Measurements from ENCODE around the gene CYB5RL.

CYB5RL gene

GRCh38 chr1:54156986-54157385 is 42.8 kb downstream of the CYB5RL start:
- no peaks in the 10 kb centered on the region for H3K9me3 ChIP-seq (ENCODE audit: insufficient read depth, low read length)
- H3K36me3 ChIP-seq (ENCODE audit: low read length): no peaks in the 10 kb centered on the region
- H3K9ac ChIP-seq (ENCODE audit: low read length): no peak overlapping the region
- no peak overlapping the region for H3K4me2 ChIP-seq (ENCODE audit: low read depth, low read length, poor library complexity, severe bottlenecking)
- H3K9me2 ChIP-seq (replicated peaks; ENCODE audit: insufficient read depth, low read length): no peaks in the 10 kb centered on the region
- no peak overlapping the region for H3K27ac ChIP-seq (ENCODE audit: low read depth, low read length)
- no peak for TF ChIP-seq EZH2phosphoT487 (conservative IDR thresholded peaks at IDR 0.05; ENCODE audit: low read length)
- no peaks in the 10 kb centered on the region for H4K20me1 ChIP-seq (ENCODE audit: low read depth, low read length)
- H3K79me2 ChIP-seq (ENCODE audit: insufficient read depth, low read length): no peaks in the 10 kb centered on the region
- no peaks in the 10 kb centered on the region for H3F3A ChIP-seq (ENCODE audit: insufficient read depth)
- H3K4me3 ChIP-seq (ENCODE audit: insufficient read depth, low read length, poor library complexity, severe bottlenecking): no peak overlapping the region
- H3K27me3 ChIP-seq (ENCODE audit: low read length): no peaks in the 10 kb centered on the region
- H2AFZ ChIP-seq (ENCODE audit: low read depth, low read length, severe bottlenecking): no peak overlapping the region

GRCh38 chr1:54156201-54156600 is 43.6 kb downstream of the CYB5RL start:
- Histone ChIP-seq H3K4me2 (ENCODE audit: low read depth, low read length, poor library complexity, severe bottlenecking) (no peak overlapping the region), H3K9ac (ENCODE audit: low read length) (no peak overlapping the region)

GRCh38 chr1:54153535-54154439 is 46.0 kb downstream of the CYB5RL start:
- H3K36me3 ChIP-seq (ENCODE audit: low read length): no peaks in the 10 kb centered on the region
- no peak for TF ChIP-seq CTCF (IDR thresholded peaks at IDR 0.05; ENCODE audit: insufficient read depth, low read length, poor library complexity, severe bottlenecking)
- TF ChIP-seq EZH2phosphoT487 (conservative IDR thresholded peaks at IDR 0.05; ENCODE audit: low read length): no peak
- H3K9me3 ChIP-seq (ENCODE audit: insufficient read depth, low read length): no peaks in the 10 kb centered on the region
- H3K27ac ChIP-seq (ENCODE audit: low read depth, low read length): no peak overlapping the region
- H3K27me3 ChIP-seq (ENCODE audit: low read length): no peaks in the 10 kb centered on the region
- H3K4me2 ChIP-seq (ENCODE audit: low read depth, low read length, poor library complexity, severe bottlenecking): no peak overlapping the region
- no peaks in the 10 kb centered on the region for H3F3A ChIP-seq (ENCODE audit: insufficient read depth)
- H4K20me1 ChIP-seq (ENCODE audit: low read depth, low read length): no peaks in the 10 kb centered on the region
- no peak overlapping the region for H3K4me3 ChIP-seq (ENCODE audit: insufficient read depth, low read length, poor library complexity, severe bottlenecking)
- no peak overlapping the region for H2AFZ ChIP-seq (ENCODE audit: low read depth, low read length, severe bottlenecking)
- H3K9ac ChIP-seq (ENCODE audit: low read length): no peak overlapping the region
- H3K79me2 ChIP-seq (ENCODE audit: insufficient read depth, low read length): no peaks in the 10 kb centered on the region
- no peaks in the 10 kb centered on the region for H3K9me2 ChIP-seq (replicated peaks; ENCODE audit: insufficient read depth, low read length)

More at GRCh38 chr1:54156201-54156600, 43.6 kb downstream of the CYB5RL start:
- H3K27me3 ChIP-seq (ENCODE audit: low read length): no peaks in the 10 kb centered on the region
- H3K9me3 ChIP-seq (ENCODE audit: insufficient read depth, low read length): no peaks in the 10 kb centered on the region
- H3F3A ChIP-seq (ENCODE audit: insufficient read depth): no peaks in the 10 kb centered on the region
- H3K27ac ChIP-seq (ENCODE audit: low read depth, low read length): no peak overlapping the region
- TF ChIP-seq CTCF (IDR thresholded peaks at IDR 0.05; ENCODE audit: insufficient read depth, low read length, poor library complexity, severe bottlenecking) (no peak), EZH2phosphoT487 (conservative IDR thresholded peaks at IDR 0.05; ENCODE audit: low read length) (no peak)
- no peaks in the 10 kb centered on the region for H3K79me2 ChIP-seq (ENCODE audit: insufficient read depth, low read length)
- no peaks in the 10 kb centered on the region for H4K20me1 ChIP-seq (ENCODE audit: low read depth, low read length)
- no peak overlapping the region for H3K4me3 ChIP-seq (ENCODE audit: insufficient read depth, low read length, poor library complexity, severe bottlenecking)
- H2AFZ ChIP-seq (ENCODE audit: low read depth, low read length, severe bottlenecking): no peak overlapping the region
- H3K36me3 ChIP-seq (ENCODE audit: low read length): no peaks in the 10 kb centered on the region
- H3K9me2 ChIP-seq (replicated peaks; ENCODE audit: insufficient read depth, low read length): no peaks in the 10 kb centered on the region

- no peaks in the 10 kb centered on the region for H3F3A ChIP-seq (ENCODE audit: insufficient read depth)
- no peak within 1 kb of the TSS for H3K9ac ChIP-seq (ENCODE audit: low read length)
- H3K79me2 ChIP-seq (ENCODE audit: insufficient read depth, low read length): no peaks in the 10 kb centered on the region
- no peak within 1 kb of the TSS for H3K4me2 ChIP-seq (ENCODE audit: low read depth, low read length, poor library complexity, severe bottlenecking)
- H3K4me3 ChIP-seq (ENCODE audit: insufficient read depth, low read length, poor library complexity, severe bottlenecking): no peak within 1 kb of the TSS
- H3K36me3 ChIP-seq (ENCODE audit: low read length): no peaks in the 10 kb centered on the region
- H3K9me3 ChIP-seq (ENCODE audit: insufficient read depth, low read length): no peaks in the 10 kb centered on the region
- H3K27ac ChIP-seq (ENCODE audit: low read depth, low read length): no peak within 1 kb of the TSS
- H4K20me1 ChIP-seq (ENCODE audit: low read depth, low read length): no peaks in the 10 kb centered on the region
- H3K9me2 ChIP-seq (replicated peaks; ENCODE audit: insufficient read depth, low read length): no peaks in the 10 kb centered on the region
- no peaks in the 10 kb centered on the region for H3K27me3 ChIP-seq (ENCODE audit: low read length)
- TF ChIP-seq CTCF (IDR thresholded peaks at IDR 0.05; ENCODE audit: insufficient read depth, low read length, poor library complexity, severe bottlenecking) (no peak), EZH2phosphoT487 (conservative IDR thresholded peaks at IDR 0.05; ENCODE audit: low read length) (no peak)
- no peak within 1 kb of the TSS for H2AFZ ChIP-seq (ENCODE audit: low read depth, low read length, severe bottlenecking)
Measured at GRCh38 chr1:54152696-54153095, 47.1 kb downstream of the CYB5RL start, which contains the start of gene CDCP2. CDCP2 (minus strand) TSS chr1:54153000; CDS start chr1:54152922, 78 bp downstream.

Data from SU-DHL-6 (cell line).